Measurements from ENCODE around the gene PSEN2. TPM values are rescaled to one million over a fixed set of nuclear protein-coding genes. Genes with fewer than 3 reads are reported as not detected.

PSEN2 gene
- total and polyA plus RNA-seq, 9 of the 15 experiments (the other 6 are each of a cell fraction or from before 2014, with no cell fraction given), result 2.3 to 21.5 (median 13.7) TPM

- Histone ChIP-seq H3K36me3 (ENCODE audit: control insufficient read depth, insufficient read depth, low read length) (peaks cover 29% of the 10 kb centered on the region; the same call in 2 of the 3 replicates), H2AFZ (ENCODE audit: low read depth, low read length) (peak overlapping the region; percentile 53), H3K4me1 (replicated peaks in 1 of 2; ENCODE audit: control insufficient read depth in 2 of 2, insufficient read depth in 2 of 2, low read length in 2 of 2) (peaks cover 19 to 30% of the 10 kb centered on the region in 2 experiments), H3K9me3 (replicated peaks; ENCODE audit: control insufficient read depth, insufficient read depth, low read depth, low read length) (no peaks in the 10 kb centered on the region), H3K27me3 (ENCODE audit: control insufficient read depth in 2 of 2, insufficient read depth in 2 of 2, low read length in 2 of 2) (no peaks in the 10 kb centered on the region), H3K9me1 (ENCODE audit: control insufficient read depth, insufficient read depth, low read length) (peaks cover 9% of the 10 kb centered on the region), H3K79me2 (ENCODE audit: control insufficient read depth, insufficient read depth, low read length) (peaks cover 9% of the 10 kb centered on the region; the same call in 2 of the 3 replicates), H3K4me3 (no peak overlapping the region), H4K20me1 (replicated peaks; ENCODE audit: control insufficient read depth, insufficient read depth, low read length) (0 out of 2 replicates have a peak, but pooled peaks cover 4% of the 10 kb centered on the region), H3K27ac (ENCODE audit: extremely low read depth, low read depth, low read length) (0 out of 3 replicates have a peak overlapping the region, but pooled peaks have one; percentile 16), H3K9ac (ENCODE audit: insufficient read depth in 1 of 2, low read depth in 2 of 2, low read length in 2 of 2) (no peak overlapping the region), H3K4me2 (ENCODE audit: insufficient read depth, low read length) (peak overlapping the region; percentile 47)
- DNase-seq (ENCODE audit: extremely low read depth in 1 of 4, low spot score in 3 of 4) (peak; percentile 83 to 92 (median 88)), ATAC-seq (peak; percentile 91), FAIRE-seq (peak; percentile 67)
- CTCF ChIA-PET (ENCODE audit: low intra/inter-chr PET ratio), result no interaction called here
- BruUV-seq (replicated peaks), result no TSS peak
- intact Hi-C loops (cut with micrococcal nuclease), result no loop called here
- POLR2A ChIA-PET, result interaction anchor here (0.7 to 0.8 kb wide), 2 partner anchors 328 to 1579 kb away, joined by 3 to 4 read pairs; no protein-coding TSS in a partner anchor
- in situ Hi-C loops (cut with MboI), result no loop called here
- WGBS (ENCODE audit: insufficient coverage, low coverage, missing lambda C conversion rate), result 17% methylated on average over 11 of the region's 11 CpGs
- TF ChIP-seq CREB1 (IDR thresholded peaks at IDR 0.05) (peak; percentile 85), CREB1 (CRISPR knock-in tag; IDR thresholded peaks at IDR 0.05) (peak; percentile 65; the same call in 1 of the 2 replicates), CHD2 (IDR thresholded peaks at IDR 0.05; ENCODE audit: low read depth, low read length) (peak; percentile 43), ATF3 (IDR thresholded peaks at IDR 0.05) (peak; percentile 90), ATF3 (CRISPR knock-in tag; conservative IDR thresholded peaks at IDR 0.05) (0 out of 2 replicates have a peak, but pooled peaks have one; percentile 39), SMARCA4 (IDR thresholded peaks at IDR 0.05) (0 out of 2 replicates have a peak, but pooled peaks have one; percentile 29), CREBBP (IDR thresholded peaks at IDR 0.05; ENCODE audit: low read depth, low read length) (no peak), L3MBTL2 (IDR thresholded peaks at IDR 0.05) (peak; percentile 32; the same call in 1 of the 2 replicates), BCL6 (CRISPR knock-in tag; IDR thresholded peaks at IDR 0.05) (no peak), MAFF (IDR thresholded peaks at IDR 0.05; ENCODE audit: low read length) (peak; percentile 8; the same call in 1 of the 2 replicates), MEIS2 (IDR thresholded peaks at IDR 0.05; ENCODE audit: partially characterized antibody) (peak; percentile 29), JUND (IDR thresholded peaks at IDR 0.05; ENCODE audit: borderline replicate concordance, low read depth, low read length) (peak; percentile 91), JUND (tag; IDR thresholded peaks at IDR 0.05; ENCODE audit: borderline replicate concordance, low read depth, low read length) (peak; percentile 89; the same call in 2 of the 3 replicates), FOXK2 (conservative IDR thresholded peaks at IDR 0.05 in 1 of 2, IDR thresholded peaks at IDR 0.05 in 1 of 2; ENCODE audit: low read depth in 2 of 2) (peak; percentile 73 to 76), SMAD1 (IDR thresholded peaks at IDR 0.05; ENCODE audit: low read depth, low read length, partially characterized antibody) (no peak), ZNF316 (IDR thresholded peaks at IDR 0.05) (peak; percentile 48), FOS (IDR thresholded peaks at IDR 0.05; ENCODE audit: extremely low read depth, insufficient read length) (peak; percentile 4), DPF2 (IDR thresholded peaks at IDR 0.05) (peak; percentile 69; the same call in 1 of the 2 replicates), HNRNPK (IDR thresholded peaks at IDR 0.05; ENCODE audit: low read depth, low read length, poor library complexity, severe bottlenecking) (no peak), MEF2A (IDR thresholded peaks at IDR 0.05; ENCODE audit: control insufficient read depth, low read depth, low read length) (0 out of 2 replicates have a peak, but pooled peaks have one; percentile 30), RB1 (IDR thresholded peaks at IDR 0.05; ENCODE audit: low read depth) (0 out of 2 replicates have a peak, but pooled peaks have one; percentile 8), CREM (IDR thresholded peaks at IDR 0.05; ENCODE audit: low read depth) (peak; percentile 89)
- TF ChIP-seq, protein P1, sequence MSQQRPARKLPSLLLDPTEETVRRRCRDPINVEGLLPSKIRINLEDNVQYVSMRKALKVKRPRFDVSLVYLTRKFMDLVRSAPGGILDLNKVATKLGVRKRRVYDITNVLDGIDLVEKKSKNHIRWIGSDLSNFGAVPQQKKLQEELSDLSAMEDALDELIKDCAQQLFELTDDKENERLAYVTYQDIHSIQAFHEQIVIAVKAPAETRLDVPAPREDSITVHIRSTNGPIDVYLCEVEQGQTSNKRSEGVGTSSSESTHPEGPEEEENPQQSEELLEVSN (IDR thresholded peaks at IDR 0.05; ENCODE audit: borderline replicate concordance in 1 of 2, extremely low read depth in 1 of 2, insufficient read depth in 1 of 2, insufficient read length in 1 of 2, low read depth in 1 of 2, low read length in 1 of 2, poor library complexity in 1 of 2, severe bottlenecking in 1 of 2), result peak in 1 of 2 experiments; percentile 61
These were observed 5.4 kb downstream of the PSEN2 start for GRCh38 chr1:226875641-226876295.
